Epithelial cell of esophagus (primary cell): ENCODE measurements around the gene PSD4.
A peak's percentile ranks its signal among the peaks of the same experiment; 100 is the strongest.

Experiments
- DNase-seq: peaks from one replicate; pipeline ENCODE4 v3.0.0; 2010; ENCODE audit warnings: low read depth
- H3K4me3 ChIP-seq: 2 replicates; pipeline ENCODE4 v1.5.1; 2011; ENCODE audit warnings: mild to moderate bottlenecking, low read length, control low read depth
- CTCF ChIP-seq: IDR thresholded peaks from 2 replicates; pipeline ENCODE4 v1.5.1; 2011; ENCODE audit warnings: low read depth, mild to moderate bottlenecking, low read length, control low read depth, inconsistent platforms; ENCODE audit not compliant: insufficient read depth; ENCODE audit errors: missing control alignments

The PSD4 gene

GRCh38 chr2:113148606-113149552 is 24.9 kb upstream of the PSD4 start:
- H3K4me3 ChIP-seq = no peak overlapping the region
- peak; percentile 53 for DNase-seq
- no peak for TF ChIP-seq CTCF

GRCh38 chr2:113149553-113150257 is 24.1 kb upstream of the PSD4 start:
- H3K4me3 ChIP-seq = no peak overlapping the region
- no peak for TF ChIP-seq CTCF

DNA sequence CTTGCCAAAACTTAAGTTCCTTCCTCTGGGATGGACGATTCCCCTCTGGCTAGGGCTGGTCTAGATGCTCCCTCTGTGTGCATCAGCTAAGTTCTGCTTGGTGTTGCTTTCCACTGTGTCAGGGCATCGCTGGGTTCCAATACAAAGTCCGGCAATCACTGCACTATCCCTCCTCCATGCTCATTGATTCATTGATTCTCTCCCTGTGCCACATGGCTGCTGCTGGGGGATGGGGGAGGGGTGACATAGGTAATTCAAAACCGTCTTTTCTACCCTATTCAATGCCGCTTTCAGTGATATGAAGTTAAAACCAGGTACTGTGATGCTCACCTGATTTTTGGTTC is 23.5 kb upstream of the PSD4 start:
- no peak overlapping the region for H3K4me3 ChIP-seq
- no peak for TF ChIP-seq CTCF
- DNase-seq = no peak

More at GRCh38 chr2:113149553-113150257, 24.1 kb upstream of the PSD4 start:
- no peak for DNase-seq

- DNase-seq = no peak
- no peak for TF ChIP-seq CTCF
- H3K4me3 ChIP-seq = no peak overlapping the region
These were observed 18.4 kb upstream of the PSD4 start for GRCh38 chr2:113155331-113155730.

DNA sequence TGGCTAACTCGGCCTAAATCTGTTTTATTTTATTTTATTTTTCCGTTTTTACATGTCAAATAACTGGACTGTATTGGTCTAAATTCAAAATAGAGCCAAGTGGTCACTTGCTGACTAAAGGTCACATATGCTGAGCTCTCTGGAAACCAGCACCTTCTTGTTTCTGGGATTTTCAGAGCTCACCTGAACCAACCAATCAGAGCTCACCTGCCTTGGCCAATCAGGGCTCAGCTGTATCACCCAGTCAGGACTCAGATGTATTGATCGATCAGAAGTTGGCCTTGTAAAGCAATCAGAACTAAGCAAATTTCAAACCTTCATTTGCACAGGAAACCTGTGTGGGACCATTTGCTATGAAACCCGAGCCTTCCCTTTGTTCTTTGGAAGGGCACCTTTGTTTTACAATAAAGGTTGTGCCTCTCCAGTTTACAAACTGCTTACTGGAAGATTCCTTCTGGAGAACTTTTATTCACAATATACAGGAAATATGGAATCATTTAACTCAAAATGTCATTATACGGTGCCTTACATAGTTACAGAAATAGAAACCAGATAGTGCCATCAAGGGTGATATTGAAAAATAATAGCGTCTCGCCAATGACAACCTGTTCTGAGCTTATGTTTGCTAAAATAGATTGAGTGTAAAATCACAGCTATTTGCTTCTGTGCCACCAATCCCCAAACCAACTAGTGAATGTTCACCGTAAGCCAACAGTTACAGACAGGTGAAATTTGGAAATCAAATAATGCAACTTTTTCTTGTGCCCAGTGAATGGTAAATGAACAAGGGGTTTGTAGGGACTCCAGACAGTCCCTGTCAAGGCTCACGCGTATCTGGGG is 17.3 kb upstream of the PSD4 start:
- no peak for TF ChIP-seq CTCF
- peak; percentile 39 for DNase-seq
- peak overlapping the region; percentile 26 for H3K4me3 ChIP-seq

DNA sequence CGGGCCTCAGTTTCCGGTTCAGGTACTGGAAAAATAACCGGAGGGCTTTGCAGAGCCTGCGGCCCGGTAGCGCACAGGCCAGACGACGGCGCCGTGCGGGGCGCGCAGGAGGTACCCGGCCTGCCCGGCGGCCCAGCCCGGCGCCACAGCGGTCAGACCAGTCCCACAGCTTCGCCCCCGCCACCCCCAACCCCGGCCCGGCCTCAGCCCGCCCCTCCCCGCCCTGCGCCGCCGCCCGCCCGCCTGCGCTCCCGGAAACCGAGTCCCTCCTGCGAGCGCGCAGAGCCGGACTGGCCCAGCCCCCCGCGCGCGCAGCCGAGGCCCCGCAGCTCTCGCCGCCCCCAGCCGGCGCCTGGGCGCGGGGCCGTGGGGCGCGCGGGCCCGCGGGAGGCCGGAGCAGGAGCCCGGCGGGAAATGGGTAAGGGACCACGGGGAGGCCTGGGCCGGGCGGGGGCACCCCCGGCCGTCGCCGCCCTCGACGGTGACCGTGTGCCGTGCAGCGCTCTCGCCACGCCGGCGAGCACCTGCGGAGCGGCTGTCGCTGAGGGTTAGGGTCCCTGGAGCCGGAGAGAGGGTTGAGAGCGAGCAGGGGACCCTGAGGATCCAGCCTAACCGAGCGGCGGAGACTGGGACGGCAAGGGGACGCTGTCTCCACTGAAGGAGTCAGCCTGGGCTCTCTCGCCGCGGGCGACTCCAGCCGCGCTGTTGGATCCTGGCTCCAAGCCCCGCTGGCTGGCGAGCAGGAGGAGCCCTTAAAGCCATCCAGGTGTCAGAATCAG is 16.5 kb upstream of the PSD4 start:
- peak overlapping the region; percentile 49 for H3K4me3 ChIP-seq
- no peak for TF ChIP-seq CTCF
- peak; percentile 75 for DNase-seq
